ENCODE results near the gene L3HYPDH.
A peak's percentile ranks its signal among the peaks of the same experiment; 100 is the strongest.

Gene L3HYPDH

DNA sequence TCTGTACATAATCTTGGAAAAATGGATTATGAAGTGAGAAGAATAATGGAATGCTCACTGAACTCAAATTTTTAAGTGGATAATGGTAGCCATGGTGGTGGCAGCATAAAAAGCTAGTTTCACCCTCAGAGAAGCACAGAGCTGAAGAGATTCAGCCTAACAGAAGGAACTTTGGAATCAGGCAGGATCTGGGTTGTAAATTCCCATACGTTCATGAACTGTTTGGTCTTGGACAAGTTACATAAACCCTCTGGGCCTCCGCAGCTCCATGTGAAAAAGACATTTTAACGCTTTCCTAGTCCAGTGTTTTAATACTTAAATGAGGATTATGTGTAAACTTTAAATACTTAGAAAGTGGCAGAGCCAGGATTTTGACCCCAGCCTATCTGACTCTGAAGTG, 26.8 kb upstream of the L3HYPDH start:
- TF ChIP-seq, protein P1, sequence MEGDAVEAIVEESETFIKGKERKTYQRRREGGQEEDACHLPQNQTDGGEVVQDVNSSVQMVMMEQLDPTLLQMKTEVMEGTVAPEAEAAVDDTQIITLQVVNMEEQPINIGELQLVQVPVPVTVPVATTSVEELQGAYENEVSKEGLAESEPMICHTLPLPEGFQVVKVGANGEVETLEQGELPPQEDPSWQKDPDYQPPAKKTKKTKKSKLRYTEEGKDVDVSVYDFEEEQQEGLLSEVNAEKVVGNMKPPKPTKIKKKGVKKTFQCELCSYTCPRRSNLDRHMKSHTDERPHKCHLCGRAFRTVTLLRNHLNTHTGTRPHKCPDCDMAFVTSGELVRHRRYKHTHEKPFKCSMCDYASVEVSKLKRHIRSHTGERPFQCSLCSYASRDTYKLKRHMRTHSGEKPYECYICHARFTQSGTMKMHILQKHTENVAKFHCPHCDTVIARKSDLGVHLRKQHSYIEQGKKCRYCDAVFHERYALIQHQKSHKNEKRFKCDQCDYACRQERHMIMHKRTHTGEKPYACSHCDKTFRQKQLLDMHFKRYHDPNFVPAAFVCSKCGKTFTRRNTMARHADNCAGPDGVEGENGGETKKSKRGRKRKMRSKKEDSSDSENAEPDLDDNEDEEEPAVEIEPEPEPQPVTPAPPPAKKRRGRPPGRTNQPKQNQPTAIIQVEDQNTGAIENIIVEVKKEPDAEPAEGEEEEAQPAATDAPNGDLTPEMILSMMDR (conservative IDR thresholded peaks at IDR 0.05; ENCODE audit: low read length): no peak
- no peak overlapping the region for H3K4me3 ChIP-seq (ENCODE audit: low read length)
- DNase-seq (ENCODE audit: low read depth): no peak

GRCh38 chr14:59510001-59510400, 25.8 kb upstream of the L3HYPDH start:
- DNase-seq (ENCODE audit: low read depth): no peak

GRCh38 chr14:59509101-59509500, 24.9 kb upstream of the L3HYPDH start:
- H3K4me3 ChIP-seq (ENCODE audit: low read length): no peak overlapping the region
- TF ChIP-seq, protein P1 (conservative IDR thresholded peaks at IDR 0.05; ENCODE audit: low read length): no peak
- DNase-seq (ENCODE audit: low read depth): no peak

More at GRCh38 chr14:59510001-59510400, 25.8 kb upstream of the L3HYPDH start:
- H3K4me3 ChIP-seq (ENCODE audit: low read length): no peak overlapping the region
- TF ChIP-seq, protein P1 (conservative IDR thresholded peaks at IDR 0.05; ENCODE audit: low read length): no peak

DNA sequence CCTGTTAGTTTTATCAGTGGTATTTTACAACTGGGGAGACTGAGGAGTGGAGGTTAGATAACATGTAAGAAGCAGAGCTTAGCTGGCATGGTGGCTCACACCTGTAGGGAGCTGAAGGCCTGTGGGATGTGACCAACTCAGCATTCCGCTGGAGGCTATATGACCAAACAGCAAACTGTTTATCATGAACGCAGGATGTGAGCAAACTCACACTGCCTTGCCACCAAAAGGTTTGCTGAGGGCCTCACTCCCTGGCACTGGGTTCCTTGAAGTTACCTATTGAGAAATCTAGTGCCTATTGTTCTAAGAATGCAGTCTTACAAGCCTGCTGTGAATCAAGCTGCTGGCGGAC, 23.5 kb upstream of the L3HYPDH start:
- no peak for DNase-seq (ENCODE audit: low read depth)
- TF ChIP-seq, protein P1 (conservative IDR thresholded peaks at IDR 0.05; ENCODE audit: low read length): no peak
- no peak overlapping the region for H3K4me3 ChIP-seq (ENCODE audit: low read length)

DNA sequence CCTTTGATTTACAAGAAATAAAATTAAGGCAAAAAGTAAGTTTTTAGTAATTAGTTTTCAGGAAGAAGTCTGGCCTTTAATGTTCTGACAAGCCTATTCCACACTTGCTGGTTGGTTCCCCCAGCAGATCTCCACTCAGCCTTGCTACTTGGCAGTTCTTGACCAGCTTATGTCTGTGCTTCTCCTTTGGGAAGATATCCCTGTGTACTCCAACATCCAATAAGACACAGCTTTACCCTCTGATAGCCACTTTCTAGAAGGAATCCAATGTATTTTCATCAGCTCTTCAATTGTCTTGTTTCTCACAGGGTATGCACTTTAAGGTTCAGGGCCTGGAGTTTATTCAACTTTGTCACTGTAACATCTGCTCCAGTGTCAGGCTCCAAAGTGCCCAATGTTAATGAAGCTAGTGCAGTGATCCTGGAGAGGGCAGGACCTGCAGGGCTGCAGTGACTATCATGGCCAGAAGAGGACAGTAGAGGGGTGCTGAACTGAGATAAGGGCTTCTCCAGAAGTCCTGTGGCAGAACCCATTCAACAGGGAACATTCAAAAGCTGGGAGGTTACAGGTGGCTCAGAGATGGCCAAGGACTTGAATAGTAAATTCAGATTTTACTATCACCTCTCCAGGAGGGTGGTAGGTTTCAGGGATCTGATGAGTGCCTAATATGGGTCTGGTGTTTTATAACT, 23.0 kb upstream of the L3HYPDH start:
- peak; percentile 40 for DNase-seq (ENCODE audit: low read depth)
- TF ChIP-seq, protein P1 (conservative IDR thresholded peaks at IDR 0.05; ENCODE audit: low read length): peak; percentile 83
- H3K4me3 ChIP-seq (ENCODE audit: low read length): no peak overlapping the region

- no peak overlapping the region for H3K4me3 ChIP-seq (ENCODE audit: low read length)
- no peak for DNase-seq (ENCODE audit: low read depth)
- TF ChIP-seq, protein P1 (conservative IDR thresholded peaks at IDR 0.05; ENCODE audit: low read length): no peak
These were observed 19.0 kb upstream of the L3HYPDH start for GRCh38 chr14:59503256-59503655.

DNA sequence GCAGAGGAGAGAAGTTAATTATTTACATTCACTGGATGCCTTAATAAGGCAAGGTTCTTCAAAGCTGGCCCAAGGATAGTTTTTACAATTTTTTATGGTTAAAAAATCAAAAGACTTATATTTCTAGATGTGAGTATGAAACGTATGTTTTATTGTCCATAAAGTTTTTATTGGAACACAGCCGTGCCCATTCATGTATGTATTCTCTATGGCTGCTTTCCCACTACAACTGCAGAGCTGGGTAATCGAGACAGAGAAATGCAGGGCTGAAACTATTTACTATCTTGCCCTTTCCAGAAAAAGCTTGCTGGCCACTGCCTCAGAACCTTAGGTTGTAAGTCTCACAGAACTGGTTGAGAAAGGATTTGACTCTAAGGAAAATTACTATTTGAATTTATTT, 16.5 kb upstream of the L3HYPDH start:
- TF ChIP-seq, protein P1 (conservative IDR thresholded peaks at IDR 0.05; ENCODE audit: low read length): no peak
- no peak overlapping the region for H3K4me3 ChIP-seq (ENCODE audit: low read length)
- DNase-seq (ENCODE audit: low read depth): no peak

All from AG10803 (cell line).